Smooth muscle cell (in vitro differentiated cells): Measurements from ENCODE around the gene SLC7A8. TPM values are rescaled to one million over a fixed set of nuclear protein-coding genes. Genes with fewer than 3 reads are reported as not detected.

Source experiments
- DNase-seq: peaks from one replicate; lab custom pipeline; 2025; ENCODE audit not compliant: unreplicated experiment; lab: John Stamatoyannopoulos, UW
- H2AFZ ChIP-seq: fragments of 200-600 bp; sonication (generic); 2 replicates; pipeline ENCODE4 v1.6.0; 2016; ENCODE audit warnings: antibody characterized with exemption, low read depth, mild to moderate bottlenecking
- H3F3A ChIP-seq: fragments of 200-600 bp; sonication (generic); 2 replicates; pipeline ENCODE4 v1.6.0; 2017; ENCODE audit warnings: antibody characterized with exemption, low read depth
- H3K27ac ChIP-seq: fragments of 200-600 bp; sonication (generic); 2 replicates; pipeline ENCODE4 v1.5.1; 2016; ENCODE audit warnings: low read depth, mild to moderate bottlenecking
- H3K27me3 ChIP-seq: fragments of 200-600 bp; sonication (generic); 2 replicates; pipeline ENCODE4 v1.6.1; 2016; ENCODE audit warnings: low read depth, mild to moderate bottlenecking
- H3K36me3 ChIP-seq: fragments of 200-600 bp; sonication (generic); 2 replicates; pipeline ENCODE4 v1.5.1; 2016; ENCODE audit warnings: low read depth
- H3K4me1 ChIP-seq: fragments of 200-600 bp; sonication (generic); 2 replicates; pipeline ENCODE4 v1.5.1; 2016; ENCODE audit warnings: low read depth
- H3K4me2 ChIP-seq: fragments of 200-600 bp; sonication (generic); 2 replicates; pipeline ENCODE4 v1.6.0; 2016; ENCODE audit warnings: mild to moderate bottlenecking
- H3K4me3 ChIP-seq: fragments of 200-600 bp; sonication (generic); 2 replicates; pipeline ENCODE4 v1.5.1; 2016; ENCODE audit warnings: mild to moderate bottlenecking
- H3K79me2 ChIP-seq: fragments of 200-600 bp; sonication (generic); 2 replicates; pipeline ENCODE4 v1.6.0; 2016; ENCODE audit warnings: low read depth, mild to moderate bottlenecking
- H3K9ac ChIP-seq: fragments of 200-600 bp; sonication (generic); 2 replicates; pipeline ENCODE4 v1.6.0; 2016; ENCODE audit warnings: low read depth
- H3K9me3 ChIP-seq: fragments of 200-600 bp; sonication (generic); replicated peaks from 2 replicates; pipeline ENCODE4 v1.5.1; 2016; ENCODE audit warnings: low read depth
- H4K20me1 ChIP-seq: fragments of 200-600 bp; sonication (generic); 2 replicates; pipeline ENCODE4 v1.6.0; 2016; ENCODE audit warnings: low read depth
- WGBS: methylation state at CpG from one replicate; pipeline ENCODE4 v1.1.7; 2016; ENCODE audit warnings: low lambda C conversion rate; 5-methylcytosine and 5-hydroxymethylcytosine counted together
- polyA plus RNA-seq: library from polyadenylated mRNA; unstranded; fragments of >200 nt; fragmentation: Nextera tagmentation; extraction: Ambion mirVana; gene quantifications from 2 replicates; pipeline ENCODE4 v1.2.1, GENCODE V29; 2016
- total RNA-seq: library from RNA; depleted of rRNA; stranded (reverse); fragments of >200 nt; gene quantifications from 2 replicates; pipeline ENCODE4 v1.2.3, GENCODE V29; 2014
- TF ChIP-seq, protein P1 (sequence below): fragments of 200-600 bp; sonication (generic); IDR thresholded peaks from 2 replicates; pipeline ENCODE4 v1.5.1; 2017; ENCODE audit warnings: borderline replicate concordance, mild to moderate bottlenecking, antibody characterized with exemption; ENCODE audit not compliant: insufficient read depth, poor library complexity, severe bottlenecking

SLC7A8 gene
- total and polyA plus RNA-seq, 2 experiments from 2014 or later: 16.4 to 26.0 TPM

- no peak overlapping the region for H3K4me2 ChIP-seq
- H3K79me2 ChIP-seq: no peaks in the 10 kb centered on the region
- no peaks in the 10 kb centered on the region for H3K27me3 ChIP-seq
- H4K20me1 ChIP-seq: no peaks in the 10 kb centered on the region
- H3K27ac ChIP-seq: peak overlapping the region; percentile 56
- no peak for DNase-seq
- no peak overlapping the region for H3K9ac ChIP-seq
- peaks cover 18% of the 10 kb centered on the region for H3K4me1 ChIP-seq
- no peaks in the 10 kb centered on the region for H3K36me3 ChIP-seq
- 60% methylated on average over 6 of the region's 6 CpGs for WGBS
- no peak overlapping the region for H2AFZ ChIP-seq
- TF ChIP-seq, protein P1, sequence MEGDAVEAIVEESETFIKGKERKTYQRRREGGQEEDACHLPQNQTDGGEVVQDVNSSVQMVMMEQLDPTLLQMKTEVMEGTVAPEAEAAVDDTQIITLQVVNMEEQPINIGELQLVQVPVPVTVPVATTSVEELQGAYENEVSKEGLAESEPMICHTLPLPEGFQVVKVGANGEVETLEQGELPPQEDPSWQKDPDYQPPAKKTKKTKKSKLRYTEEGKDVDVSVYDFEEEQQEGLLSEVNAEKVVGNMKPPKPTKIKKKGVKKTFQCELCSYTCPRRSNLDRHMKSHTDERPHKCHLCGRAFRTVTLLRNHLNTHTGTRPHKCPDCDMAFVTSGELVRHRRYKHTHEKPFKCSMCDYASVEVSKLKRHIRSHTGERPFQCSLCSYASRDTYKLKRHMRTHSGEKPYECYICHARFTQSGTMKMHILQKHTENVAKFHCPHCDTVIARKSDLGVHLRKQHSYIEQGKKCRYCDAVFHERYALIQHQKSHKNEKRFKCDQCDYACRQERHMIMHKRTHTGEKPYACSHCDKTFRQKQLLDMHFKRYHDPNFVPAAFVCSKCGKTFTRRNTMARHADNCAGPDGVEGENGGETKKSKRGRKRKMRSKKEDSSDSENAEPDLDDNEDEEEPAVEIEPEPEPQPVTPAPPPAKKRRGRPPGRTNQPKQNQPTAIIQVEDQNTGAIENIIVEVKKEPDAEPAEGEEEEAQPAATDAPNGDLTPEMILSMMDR: no peak
- no peaks in the 10 kb centered on the region for H3K9me3 ChIP-seq
- H3K4me3 ChIP-seq: no peak overlapping the region
- H3F3A ChIP-seq: peaks cover 12% of the 10 kb centered on the region
Measured at GRCh38 chr14:23174296-23175184, 8.9 kb downstream of the SLC7A8 start.

GRCh38 chr14:23173796-23174195 is 9.7 kb downstream of the SLC7A8 start:
- no peaks in the 10 kb centered on the region for H3K27me3 ChIP-seq
- peaks cover 12% of the 10 kb centered on the region for H3F3A ChIP-seq
- no peak overlapping the region for H3K27ac ChIP-seq
- H3K4me3 ChIP-seq: no peak overlapping the region
- H3K4me1 ChIP-seq: peaks cover 18% of the 10 kb centered on the region
- no peak overlapping the region for H3K9ac ChIP-seq
- TF ChIP-seq, protein P1: no peak
- H2AFZ ChIP-seq: no peak overlapping the region
- no peak for DNase-seq
- no peaks in the 10 kb centered on the region for H3K36me3 ChIP-seq
- H3K79me2 ChIP-seq: no peaks in the 10 kb centered on the region
- no peak overlapping the region for H3K4me2 ChIP-seq
- H4K20me1 ChIP-seq: no peaks in the 10 kb centered on the region
- no peaks in the 10 kb centered on the region for H3K9me3 ChIP-seq
- 72% methylated on average over 3 of the region's 3 CpGs for WGBS

- DNase-seq: no peak
- Histone ChIP-seq H3K79me2 (no peaks in the 10 kb centered on the region), H3K9ac (no peak overlapping the region), H3K4me1 (peaks cover 23% of the 10 kb centered on the region), H3K9me3 (no peaks in the 10 kb centered on the region), H3K4me2 (no peak overlapping the region), H3K4me3 (no peak overlapping the region), H3K27me3 (no peaks in the 10 kb centered on the region), H2AFZ (no peak overlapping the region), H3F3A (peaks cover 12% of the 10 kb centered on the region), H3K36me3 (no peaks in the 10 kb centered on the region), H4K20me1 (no peaks in the 10 kb centered on the region), H3K27ac (no peak overlapping the region)
- WGBS: 99% methylated on average over 2 of the region's 2 CpGs
- TF ChIP-seq, protein P1: no peak
Measured at GRCh38 chr14:23173031-23173430, 10.4 kb downstream of the SLC7A8 start.

DNA sequence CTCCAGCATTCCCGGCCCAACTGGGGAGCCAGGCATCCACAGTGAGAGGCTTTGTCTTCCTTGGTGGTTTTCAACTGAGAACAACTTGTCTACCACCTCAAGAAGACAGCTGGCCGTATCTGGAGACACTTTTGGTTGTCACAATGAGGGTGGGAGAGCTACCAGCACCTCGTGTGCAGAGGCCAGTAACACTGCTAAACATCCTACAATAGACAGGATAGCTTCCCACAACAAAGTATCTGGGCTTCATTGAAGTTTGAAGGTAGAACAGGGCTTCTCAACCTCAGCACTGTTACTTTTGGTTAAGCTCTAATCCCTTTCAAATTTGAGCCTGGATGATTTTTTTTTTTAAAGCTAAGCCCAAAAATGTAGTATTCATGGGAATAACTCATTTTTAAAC is 10.9 kb downstream of the SLC7A8 start:
- H3K36me3 ChIP-seq: no peaks in the 10 kb centered on the region
- DNase-seq: no peak
- H3K4me3 ChIP-seq: no peak overlapping the region
- no peaks in the 10 kb centered on the region for H3K27me3 ChIP-seq
- H3K9ac ChIP-seq: no peak overlapping the region
- no peak overlapping the region for H3K27ac ChIP-seq
- no peaks in the 10 kb centered on the region for H3K9me3 ChIP-seq
- no peaks in the 10 kb centered on the region for H4K20me1 ChIP-seq
- H2AFZ ChIP-seq: no peak overlapping the region
- peaks cover 13% of the 10 kb centered on the region for H3F3A ChIP-seq
- no peaks in the 10 kb centered on the region for H3K79me2 ChIP-seq
- peaks cover 28% of the 10 kb centered on the region for H3K4me1 ChIP-seq
- no peak overlapping the region for H3K4me2 ChIP-seq
- WGBS: 72% methylated on average over 3 of the region's 3 CpGs
- TF ChIP-seq, protein P1: no peak
